HepG2 (cell line): ENCODE measurements around the gene SRSF10. TPM values are rescaled to one million over a fixed set of nuclear protein-coding genes. Genes with fewer than 3 reads are reported as not detected.

ENCODE experiments used
- ARID5B ChIP-seq: IDR thresholded peaks from 2 replicates; pipeline ENCODE4 v1.4.0; 2020; ENCODE audit warnings: mild to moderate bottlenecking, missing genetic modification reagents
- CENPX ChIP-seq: sonication (generic); formaldehyde crosslinking; IDR thresholded peaks from 2 replicates; pipeline ENCODE4 v1.9.0; 2021; ENCODE audit warnings: mild to moderate bottlenecking, missing genetic modification reagents, moderate library complexity
- E2F2 ChIP-seq: sonication (generic); formaldehyde crosslinking; IDR thresholded peaks from 2 replicates; pipeline ENCODE4 v1.4.0; 2020; ENCODE audit warnings: missing genetic modification reagents, borderline replicate concordance
- HIVEP1 ChIP-seq: sonication (generic); formaldehyde crosslinking; IDR thresholded peaks from 2 replicates; pipeline ENCODE4 v1.4.0; 2020; ENCODE audit warnings: mild to moderate bottlenecking, missing genetic modification reagents
- HNRNPLL ChIP-seq: fragments of 200-400 bp; formaldehyde crosslinking; IDR thresholded peaks from 2 replicates; pipeline ENCODE4 v1.6.1; 2017; ENCODE audit warnings: mild to moderate bottlenecking, low read depth, low read length; ENCODE audit not compliant: poor library complexity, severe bottlenecking
- KDM3A ChIP-seq: IDR thresholded peaks from 2 replicates; pipeline ENCODE4 v1.6.1; 2018; ENCODE audit warnings: low read depth, missing compliant biosample characterization
- KLF13 ChIP-seq: sonication (generic); formaldehyde crosslinking; IDR thresholded peaks from 2 replicates; pipeline ENCODE4 v1.4.0; 2020; ENCODE audit warnings: mild to moderate bottlenecking, missing genetic modification reagents
- MEIS2 ChIP-seq: sonication (generic); formaldehyde crosslinking; IDR thresholded peaks from 2 replicates; pipeline ENCODE4 v1.9.0; 2021; ENCODE audit warnings: mild to moderate bottlenecking, missing genetic modification reagents
- NFKBIZ ChIP-seq: IDR thresholded peaks from 2 replicates; pipeline ENCODE4 v1.6.1; 2018; ENCODE audit warnings: missing genetic modification reagents, missing compliant biosample characterization
- NFRKB ChIP-seq: fragments of 450-650 bp; IDR thresholded peaks from 2 replicates; pipeline ENCODE4 v1.6.1; 2017
- RFX1 ChIP-seq: fragments of 450-650 bp; IDR thresholded peaks from 2 replicates; pipeline ENCODE4 v1.6.1; 2017
- SMAD1 ChIP-seq: sonication (generic); formaldehyde crosslinking; IDR thresholded peaks from 2 replicates; pipeline ENCODE4 v1.4.0; 2020; ENCODE audit warnings: missing genetic modification reagents, low read depth, mild to moderate bottlenecking, borderline replicate concordance
- THAP9 ChIP-seq: sonication (generic); formaldehyde crosslinking; IDR thresholded peaks from 2 replicates; pipeline ENCODE4; 2020; ENCODE audit warnings: missing genetic modification reagents, mild to moderate bottlenecking, borderline replicate concordance
- TRIM24 ChIP-seq: sonication (generic); formaldehyde crosslinking; IDR thresholded peaks from 2 replicates; pipeline ENCODE4 v1.8.0; 2022; ENCODE audit warnings: mild to moderate bottlenecking, missing genetic modification reagents
- ZBTB20 ChIP-seq: sonication (generic); formaldehyde crosslinking; IDR thresholded peaks from 2 replicates; pipeline ENCODE4 v1.8.1; 2023; ENCODE audit warnings: missing genetic modification reagents, low read depth, mild to moderate bottlenecking, borderline replicate concordance
- ZNF160 ChIP-seq: sonication (generic); formaldehyde crosslinking; IDR thresholded peaks from 2 replicates; pipeline ENCODE4 v1.8.0; 2022; ENCODE audit warnings: mild to moderate bottlenecking, inconsistent platforms, missing genetic modification reagents
- ZNF33A ChIP-seq: sonication (generic); formaldehyde crosslinking; IDR thresholded peaks from 2 replicates; pipeline ENCODE4 v1.5.1; 2020; ENCODE audit warnings: missing genetic modification reagents, mild to moderate bottlenecking, moderate library complexity, borderline replicate concordance
- ZNF441 ChIP-seq: sonication (generic); formaldehyde crosslinking; IDR thresholded peaks from 2 replicates; pipeline ENCODE4 v1.7.0; 2021; ENCODE audit warnings: missing genetic modification reagents, borderline replicate concordance
- ZNF589 ChIP-seq: sonication (generic); formaldehyde crosslinking; conservative IDR thresholded peaks from 2 replicates; pipeline ENCODE4 v1.8.0; 2022; ENCODE audit warnings: mild to moderate bottlenecking, moderate library complexity, missing genetic modification reagents
- ZNF619 ChIP-seq: sonication (generic); formaldehyde crosslinking; IDR thresholded peaks from 2 replicates; pipeline ENCODE4 v1.4.0; 2020; ENCODE audit warnings: mild to moderate bottlenecking, missing genetic modification reagents
- ZNF674 ChIP-seq: sonication (generic); formaldehyde crosslinking; IDR thresholded peaks from 2 replicates; pipeline ENCODE4 v1.5.0; 2020; ENCODE audit warnings: low read depth, mild to moderate bottlenecking, missing genetic modification reagents
- ZSCAN30 ChIP-seq: sonication (generic); formaldehyde crosslinking; IDR thresholded peaks from 2 replicates; pipeline ENCODE4 v1.5.0; 2020; ENCODE audit warnings: mild to moderate bottlenecking, missing genetic modification reagents
- polyA plus RNA-seq, 8 experiments: library from polyadenylated mRNA; depleted of rRNA in 3 of 8; stranded (reverse) in 7 of 8; unstranded in 1 of 8; fragments of >200 nt; fragmentation: Illumina TruSeq in 4 of 8; extraction: Trizol in 4 of 8; gene quantifications; 2 replicates each; pipeline versions ENCODE4 v1.2.1 to v1.2.3, GENCODE V29; 2011 to 2016; ENCODE audit warnings: low read depth in 4 of 8, missing spikeins in 1 of 8, mixed read lengths in 1 of 8; ENCODE audit not compliant: insufficient read depth in 1 of 8
- total RNA-seq, 5 experiments: library from RNA; depleted of rRNA; stranded (reverse); fragments of >200 nt; fragmentation: Illumina TruSeq; extraction: Trizol; gene quantifications; 2 replicates each; pipeline ENCODE4 v1.2.3, GENCODE V29; 2016; ENCODE audit warnings: low read depth in 1 of 5

SRSF10 gene
- total and polyA plus RNA-seq, 2 of the 13 experiments (the other 11 are each of a cell fraction or from before 2014, with no cell fraction given) = 126 to 186 TPM

- peak; percentile 88 for TF ChIP-seq THAP9 (CRISPR knock-in tag)
- TF ChIP-seq KDM3A = peak; percentile 94
- peak; percentile 59 for TF ChIP-seq ZNF441
- no peak for TF ChIP-seq ZNF589
- TF ChIP-seq ZSCAN30 (CRISPR knock-in tag) = peak; percentile 52; the same call in 1 of the 2 replicates
- TF ChIP-seq NFKBIZ (CRISPR knock-in tag) = peak; percentile 47; the same call in 1 of the 2 replicates
- peak; percentile 96; the same call in 1 of the 2 replicates for TF ChIP-seq SMAD1 (CRISPR knock-in tag)
- peak; percentile 45; the same call in 1 of the 2 replicates for TF ChIP-seq ARID5B (CRISPR knock-in tag)
- peak; percentile 45; the same call in 1 of the 2 replicates for TF ChIP-seq ZBTB20
- peak; percentile 86; the same call in 1 of the 2 replicates for TF ChIP-seq ZNF160 (CRISPR knock-in tag)
- peak; percentile 94 for TF ChIP-seq HNRNPLL
- TF ChIP-seq HIVEP1 (CRISPR knock-in tag) = peak; percentile 70; the same call in 1 of the 2 replicates
- 0 out of 2 replicates have a peak, but pooled peaks have one; percentile 59 for TF ChIP-seq KLF13 (CRISPR knock-in tag)
- peak; percentile 80; the same call in 1 of the 2 replicates for TF ChIP-seq ZNF619 (CRISPR knock-in tag)
- peak; percentile 24; the same call in 1 of the 2 replicates for TF ChIP-seq E2F2
- no peak for TF ChIP-seq NFRKB
- peak; percentile 68 for TF ChIP-seq MEIS2
- TF ChIP-seq CENPX (CRISPR knock-in tag) = no peak
- no peak for TF ChIP-seq TRIM24 (CRISPR knock-in tag)
- no peak for TF ChIP-seq ZNF33A (CRISPR knock-in tag)
- TF ChIP-seq ZNF674 (CRISPR knock-in tag) = no peak
- TF ChIP-seq RFX1 = no peak; the same call in 1 of the 2 replicates
Observed at GRCh38 chr1:23979881-23980727, at the start of gene SRSF10 (continued).
